Retinal pigment epithelial cell (primary cell): ENCODE measurements around the gene HOXB6.

Experiments
- DNase-seq: peaks from one replicate; pipeline ENCODE4 v3.0.0-alpha.2; 2010; ENCODE audit warnings: low read depth
- H3K4me3 ChIP-seq: 2 replicates; pipeline ENCODE4 v1.5.1; 2011; ENCODE audit warnings: mild to moderate bottlenecking, low read length, control low read depth, moderate library complexity
- TF ChIP-seq, protein P1 (sequence below): conservative IDR thresholded peaks from 2 replicates; pipeline ENCODE4 v1.5.1; 2011; ENCODE audit warnings: low read depth, low read length, control low read depth, inconsistent platforms

HOXB6 gene

DNA sequence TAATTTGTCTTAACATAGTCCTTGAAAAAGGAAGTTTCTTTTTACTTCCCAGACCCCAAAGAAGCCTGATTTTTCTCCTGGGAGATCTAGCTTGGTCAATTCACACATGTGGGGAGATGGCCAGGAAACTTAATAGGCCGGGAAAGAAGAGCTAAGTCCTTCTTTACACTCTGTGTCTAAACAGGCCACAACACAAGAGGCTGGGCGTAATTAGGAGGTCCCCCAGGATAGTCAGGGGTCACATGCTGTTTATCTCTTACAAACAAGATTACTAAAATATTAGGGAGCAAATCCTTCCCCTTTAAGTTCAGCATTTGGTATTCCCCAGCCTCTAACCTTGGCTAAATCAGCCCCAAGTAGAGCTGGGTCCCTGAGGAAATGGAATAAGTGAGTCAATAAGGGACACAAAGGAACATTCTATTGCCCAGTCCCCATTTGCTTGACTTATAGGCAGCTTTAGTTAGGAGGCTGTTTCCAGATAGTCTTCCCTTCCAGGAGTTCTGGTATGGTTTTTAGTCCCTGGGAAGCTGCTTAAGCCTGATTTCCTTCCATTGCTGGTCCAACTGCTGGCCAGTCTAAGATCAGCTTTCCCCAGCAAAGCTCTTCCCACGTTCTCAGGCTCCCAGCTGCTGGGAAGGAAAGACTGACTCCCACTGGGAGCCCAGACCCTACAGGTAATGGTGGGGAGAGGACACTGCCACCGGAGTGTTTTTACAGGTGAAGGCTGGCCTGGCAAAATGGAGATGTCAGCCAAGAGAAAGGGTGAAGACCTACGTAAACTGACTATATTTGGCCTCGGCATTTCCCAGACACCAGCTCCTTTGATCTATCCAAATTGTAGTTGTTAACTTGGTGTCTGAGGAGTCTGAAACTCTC is 35.4 kb upstream of the HOXB6 start:
- TF ChIP-seq, protein P1, sequence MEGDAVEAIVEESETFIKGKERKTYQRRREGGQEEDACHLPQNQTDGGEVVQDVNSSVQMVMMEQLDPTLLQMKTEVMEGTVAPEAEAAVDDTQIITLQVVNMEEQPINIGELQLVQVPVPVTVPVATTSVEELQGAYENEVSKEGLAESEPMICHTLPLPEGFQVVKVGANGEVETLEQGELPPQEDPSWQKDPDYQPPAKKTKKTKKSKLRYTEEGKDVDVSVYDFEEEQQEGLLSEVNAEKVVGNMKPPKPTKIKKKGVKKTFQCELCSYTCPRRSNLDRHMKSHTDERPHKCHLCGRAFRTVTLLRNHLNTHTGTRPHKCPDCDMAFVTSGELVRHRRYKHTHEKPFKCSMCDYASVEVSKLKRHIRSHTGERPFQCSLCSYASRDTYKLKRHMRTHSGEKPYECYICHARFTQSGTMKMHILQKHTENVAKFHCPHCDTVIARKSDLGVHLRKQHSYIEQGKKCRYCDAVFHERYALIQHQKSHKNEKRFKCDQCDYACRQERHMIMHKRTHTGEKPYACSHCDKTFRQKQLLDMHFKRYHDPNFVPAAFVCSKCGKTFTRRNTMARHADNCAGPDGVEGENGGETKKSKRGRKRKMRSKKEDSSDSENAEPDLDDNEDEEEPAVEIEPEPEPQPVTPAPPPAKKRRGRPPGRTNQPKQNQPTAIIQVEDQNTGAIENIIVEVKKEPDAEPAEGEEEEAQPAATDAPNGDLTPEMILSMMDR: no peak
- no peak overlapping the region for H3K4me3 ChIP-seq
- DNase-seq: no peak

DNA sequence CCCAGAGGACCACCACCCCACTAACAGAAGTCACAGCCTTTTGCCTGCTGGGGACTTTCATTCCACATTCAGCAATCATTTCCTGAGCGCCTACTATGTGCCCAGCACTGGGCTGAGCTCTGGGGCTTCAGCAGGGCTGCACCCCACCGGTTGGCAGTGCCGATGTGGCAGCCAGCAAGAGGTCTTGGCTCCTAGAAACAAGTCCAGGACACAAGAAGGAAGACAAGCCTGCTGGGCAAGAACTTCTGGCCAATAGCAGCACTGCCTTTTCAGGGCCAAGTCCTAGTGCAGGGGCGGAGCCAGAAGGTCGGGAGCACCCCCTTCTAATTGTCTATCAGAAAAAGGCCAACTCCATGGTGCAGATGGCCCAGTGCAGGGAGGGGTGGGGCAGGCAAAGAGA is 34.4 kb upstream of the HOXB6 start:
- no peak for DNase-seq
- no peak overlapping the region for H3K4me3 ChIP-seq
- TF ChIP-seq, protein P1: no peak

DNA sequence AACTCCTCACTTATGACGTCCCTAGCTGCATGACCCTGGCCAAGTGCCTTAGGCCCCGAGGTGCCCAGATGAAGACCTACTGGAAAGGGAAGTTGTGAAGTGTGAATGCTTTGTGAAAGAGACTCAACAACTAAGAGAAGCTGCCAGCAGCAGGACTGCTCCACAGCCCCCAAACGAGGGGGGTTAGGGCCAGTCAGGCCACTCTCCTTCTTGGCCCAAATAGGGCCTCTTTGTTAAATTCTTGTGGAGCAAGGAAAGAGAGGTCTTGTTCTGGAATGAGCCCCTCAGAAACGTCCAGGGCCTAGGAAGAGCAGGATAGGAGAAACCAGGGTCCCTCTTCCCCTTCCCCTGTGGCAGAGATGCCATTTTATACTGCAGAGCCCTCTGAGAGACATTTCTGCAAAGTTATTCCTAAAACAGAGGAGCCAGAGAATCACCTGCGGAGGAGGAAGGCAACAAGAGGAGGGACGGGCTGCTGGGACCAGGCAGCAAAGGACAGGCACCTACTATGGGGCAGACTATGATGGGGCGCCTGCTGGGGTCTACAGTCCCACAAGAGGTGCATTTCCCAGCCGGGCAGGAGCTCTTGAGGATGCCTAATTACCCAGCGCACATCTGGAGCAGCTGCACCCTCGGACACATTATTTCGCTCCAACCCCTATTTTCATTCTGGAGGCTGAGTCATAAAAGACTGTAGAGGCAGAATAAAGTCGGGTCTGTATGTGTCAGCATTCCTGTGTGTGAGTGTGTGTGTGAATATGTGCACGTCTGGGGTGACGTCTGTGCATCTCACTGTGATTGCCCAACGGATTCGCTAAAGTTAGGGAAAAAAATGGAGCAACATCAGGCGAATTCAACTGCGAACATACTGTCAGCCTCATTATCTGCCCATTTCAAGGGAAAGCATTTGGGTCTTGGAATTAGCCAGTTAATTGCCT is 32.8 kb upstream of the HOXB6 start:
- DNase-seq: no peak
- TF ChIP-seq, protein P1: no peak
- no peak overlapping the region for H3K4me3 ChIP-seq

DNA sequence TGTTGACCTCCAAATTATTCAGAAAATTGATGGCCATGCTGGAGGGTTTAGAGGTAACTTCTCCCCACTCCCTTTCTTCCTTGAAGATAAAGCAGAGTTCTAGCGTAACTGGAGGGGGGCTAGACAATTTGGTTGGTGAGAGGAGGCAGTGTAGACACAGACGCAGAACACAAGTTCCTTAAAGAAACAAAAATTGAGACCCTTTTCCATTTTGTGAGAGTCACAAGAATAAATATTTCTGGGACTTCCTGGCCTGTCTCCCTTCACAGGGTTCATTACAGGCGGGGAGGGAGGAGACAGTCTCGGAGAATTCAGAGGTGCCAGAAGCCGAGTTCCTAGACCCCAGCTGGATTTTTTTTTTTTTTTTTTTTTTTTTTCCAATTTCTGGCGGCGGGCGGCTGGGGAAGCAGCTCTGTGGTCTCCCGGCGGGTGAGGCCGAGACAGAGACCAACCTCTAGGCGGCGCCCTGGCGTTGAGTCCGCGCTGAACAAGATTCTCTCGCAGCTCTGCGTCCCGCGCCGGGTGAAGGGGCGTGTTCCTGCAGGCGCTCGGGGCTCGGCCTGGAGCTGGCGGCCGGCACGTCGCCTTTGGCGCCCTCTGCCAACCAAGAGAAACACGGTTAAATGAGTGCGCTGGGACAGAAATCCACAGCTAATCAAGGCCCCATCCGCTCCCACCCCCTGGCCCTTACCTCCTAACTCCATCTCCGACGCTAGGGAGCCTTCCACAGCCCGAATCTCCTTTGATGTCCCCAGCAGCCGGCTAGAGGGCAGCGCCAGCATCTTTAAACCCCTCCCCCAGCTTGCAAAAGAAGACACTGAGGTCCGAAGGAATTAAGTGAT is 31.6 kb upstream of the HOXB6 start:
- no peak overlapping the region for H3K4me3 ChIP-seq
- peak; percentile 14 for DNase-seq
- TF ChIP-seq, protein P1: peak; percentile 64

DNA sequence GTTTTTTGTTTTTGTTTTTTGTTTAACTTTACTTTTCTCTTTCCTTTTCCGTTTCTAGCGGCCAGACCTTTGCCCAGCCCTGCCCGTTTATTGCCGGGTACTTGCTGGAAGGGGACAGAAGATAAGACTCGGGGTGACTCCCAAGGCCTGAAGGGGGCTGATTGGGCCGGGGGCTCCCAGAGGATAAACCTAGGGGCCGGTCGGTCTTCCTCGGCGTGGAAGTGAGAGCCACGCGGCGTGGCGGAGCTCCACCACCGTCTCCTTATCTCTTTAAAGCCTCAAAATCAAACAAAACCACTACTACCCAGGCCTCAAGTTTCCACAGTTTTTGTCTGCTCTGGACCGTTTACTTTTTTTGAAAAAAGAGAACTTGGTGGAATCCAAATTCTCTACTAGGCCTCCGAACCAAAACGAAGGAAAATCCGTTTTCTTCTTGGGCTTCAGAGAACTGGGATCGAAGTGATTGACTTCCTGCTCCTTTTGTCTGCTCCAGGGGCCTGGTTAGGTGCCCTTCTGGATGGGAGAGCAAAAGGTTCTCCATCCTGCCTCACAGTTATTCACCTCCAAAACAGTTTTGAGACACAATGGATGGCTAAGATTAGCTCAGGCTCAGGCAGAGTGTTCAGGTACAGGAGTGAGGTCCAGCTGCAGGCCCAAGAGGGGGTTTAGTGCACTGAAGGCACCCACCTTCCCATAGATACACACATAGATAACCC is 29.9 kb upstream of the HOXB6 start:
- DNase-seq: no peak
- no peak overlapping the region for H3K4me3 ChIP-seq
- TF ChIP-seq, protein P1: no peak

DNA sequence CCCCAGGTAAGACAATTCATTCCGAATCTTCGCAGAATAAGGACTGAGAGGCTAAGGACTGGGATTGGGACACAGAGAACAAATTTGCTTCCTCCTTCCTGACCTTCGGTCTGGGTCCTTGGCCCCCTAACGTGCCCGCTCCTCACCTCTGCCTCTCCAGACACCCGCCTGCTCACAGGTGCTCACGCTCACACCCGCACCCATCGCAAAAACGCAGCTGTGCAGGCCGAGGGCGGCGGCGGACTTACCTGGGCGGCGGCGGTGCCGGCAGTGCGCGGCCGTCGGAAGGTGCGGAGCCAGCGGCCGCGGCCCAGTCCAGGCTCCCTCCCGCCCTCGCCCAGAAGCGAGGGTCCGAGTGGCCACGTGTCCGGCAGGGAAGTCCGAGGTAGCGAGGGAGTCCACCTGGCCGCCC is 28.5 kb upstream of the HOXB6 start:
- DNase-seq: no peak
- TF ChIP-seq, protein P1: no peak
- H3K4me3 ChIP-seq: no peak overlapping the region
